ENCODE measurements around the gene AFAP1.

DNA sequence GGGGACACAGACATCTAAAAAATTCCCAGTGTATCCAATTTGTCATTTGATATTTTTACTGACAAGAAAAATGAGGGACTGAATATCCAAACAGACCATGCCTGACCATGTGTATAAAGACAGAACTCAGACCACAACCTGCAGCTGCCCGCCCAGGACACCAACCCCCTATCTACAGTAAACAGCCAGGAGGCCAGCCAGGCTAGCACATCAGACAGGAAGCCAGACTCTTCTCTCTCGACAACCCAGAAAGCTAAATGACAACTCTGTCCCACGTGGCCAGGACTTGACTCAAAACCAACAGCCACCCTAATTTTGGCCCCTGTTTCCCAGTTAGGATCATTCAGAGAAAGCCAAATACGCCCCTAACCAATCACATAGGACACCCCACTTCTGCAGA, 15.1 kb downstream of the AFAP1 start:
- TF ChIP-seq EZH2 (IDR thresholded peaks at IDR 0.05; ENCODE audit: insufficient read depth, low read length), result no peak
- TF ChIP-seq, protein P1, sequence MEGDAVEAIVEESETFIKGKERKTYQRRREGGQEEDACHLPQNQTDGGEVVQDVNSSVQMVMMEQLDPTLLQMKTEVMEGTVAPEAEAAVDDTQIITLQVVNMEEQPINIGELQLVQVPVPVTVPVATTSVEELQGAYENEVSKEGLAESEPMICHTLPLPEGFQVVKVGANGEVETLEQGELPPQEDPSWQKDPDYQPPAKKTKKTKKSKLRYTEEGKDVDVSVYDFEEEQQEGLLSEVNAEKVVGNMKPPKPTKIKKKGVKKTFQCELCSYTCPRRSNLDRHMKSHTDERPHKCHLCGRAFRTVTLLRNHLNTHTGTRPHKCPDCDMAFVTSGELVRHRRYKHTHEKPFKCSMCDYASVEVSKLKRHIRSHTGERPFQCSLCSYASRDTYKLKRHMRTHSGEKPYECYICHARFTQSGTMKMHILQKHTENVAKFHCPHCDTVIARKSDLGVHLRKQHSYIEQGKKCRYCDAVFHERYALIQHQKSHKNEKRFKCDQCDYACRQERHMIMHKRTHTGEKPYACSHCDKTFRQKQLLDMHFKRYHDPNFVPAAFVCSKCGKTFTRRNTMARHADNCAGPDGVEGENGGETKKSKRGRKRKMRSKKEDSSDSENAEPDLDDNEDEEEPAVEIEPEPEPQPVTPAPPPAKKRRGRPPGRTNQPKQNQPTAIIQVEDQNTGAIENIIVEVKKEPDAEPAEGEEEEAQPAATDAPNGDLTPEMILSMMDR (IDR thresholded peaks at IDR 0.05; ENCODE audit: insufficient read depth, low read depth, low read length), result no peak

All from astrocyte (in vitro differentiated cells and primary cell).